Transverse colon (tissue), 4 donors: ENCODE data around the gene NMB. TPM values are rescaled to one million over a fixed set of nuclear protein-coding genes. Genes with fewer than 3 reads are reported as not detected.
A peak's percentile ranks its signal among the peaks of the same experiment; 100 is the strongest.

ENCODE experiments used
- DNase-seq: peaks from one replicate; pipeline ENCODE4 v3.0.0-alpha.2; 2019
- H3K27ac ChIP-seq, 4 donors: fragments of 200-600 bp; sonication (generic); 2 replicates each; pipeline ENCODE4 v1.5.1; 2016 to 2018; ENCODE audit warnings: inconsistent platforms in 4 of 4
- H3K27me3 ChIP-seq: fragments of 200-600 bp; sonication (generic); 2 replicates; pipeline ENCODE4 v1.5.1; 2017; ENCODE audit warnings: inconsistent platforms
- H3K36me3 ChIP-seq, 4 donors: fragments of 200-600 bp; sonication (generic); 2 replicates each; pipeline ENCODE4 v1.5.1; 2017 to 2019; ENCODE audit warnings: inconsistent platforms in 4 of 4
- H3K4me1 ChIP-seq, 4 donors: fragments of 200-600 bp; sonication (generic); 2 replicates each; pipeline ENCODE4 v1.5.1; 2017 to 2020; ENCODE audit warnings: inconsistent platforms in 4 of 4
- H3K4me3 ChIP-seq, 4 donors: fragments of 200-600 bp; sonication (generic); 1 replicate in 1 of 4; 2 replicates in 3 of 4; pipeline versions ENCODE4 v1.5.1 to v1.6.1; 2017 to 2019; ENCODE audit warnings: inconsistent platforms in 4 of 4
- H3K9me3 ChIP-seq, 2 donors: fragments of 200-600 bp; sonication (generic); 2 replicates each; pipeline ENCODE4 v1.5.1; 2017 to 2019; ENCODE audit warnings: inconsistent platforms in 2 of 2
- EP300 ChIP-seq: sonication (generic); formaldehyde crosslinking; IDR thresholded peaks from one replicate; pipeline ENCODE4 v1.6.1; 2017; ENCODE audit warnings: antibody characterized with exemption, low read depth
- POLR2A ChIP-seq: fragments of 450-650 bp; IDR thresholded peaks from one replicate; pipeline ENCODE4 v1.6.1; 2016; ENCODE audit warnings: antibody characterized with exemption, mild to moderate bottlenecking, moderate library complexity
- POLR2AphosphoS5 ChIP-seq, 3 donors: sonication (generic); formaldehyde crosslinking; IDR thresholded peaks; one replicate each; pipeline ENCODE4 v1.6.1; 2016; ENCODE audit warnings: antibody characterized with exemption in 3 of 3
- WGBS, 2 donors: methylation state at CpG; one replicate each; pipeline ENCODE4 v1.1.5; 2018; ENCODE audit warnings: low coverage in 1 of 2; 5-methylcytosine and 5-hydroxymethylcytosine counted together
- in situ Hi-C, 4 donors: fragments of 200-750 bp; cut with MboI; loops; one replicate each; pipeline versions ENCODE4 v1.15.0 to v1.15.1; 2017; ENCODE audit warnings: low sequenced_read_pairs in 3 of 4, low pct_ligation_motif_present in 1 of 4, low pct_unique_long_range_greater_than_20kb in 1 of 4
- intact Hi-C: fragments of 100-400 bp; cut with DNase I; formaldehyde crosslinking; loops from one replicate; pipeline ENCODE4 v1.15.1; 2023; ENCODE audit warnings: low total_unique reads
- total RNA-seq, 4 donors: library from RNA; depleted of rRNA; stranded (reverse); fragments of >200 nt; gene quantifications; one replicate each; pipeline ENCODE4 v1.1.0, GENCODE V29; 2016
- TF ChIP-seq, protein P1 (sequence below), 5 experiments: fragments of 200-600 bp in 3 of 5; fragments of 450-650 bp in 2 of 5; sonication (generic) in 3 of 5; IDR thresholded peaks; 1 replicate in 2 of 5; 2 replicates in 3 of 5; pipeline ENCODE4 v1.5.1; 2016 to 2017; ENCODE audit warnings: antibody characterized with exemption in 5 of 5, inconsistent platforms in 3 of 5, mild to moderate bottlenecking in 2 of 5, moderate library complexity in 1 of 5

Gene NMB, protein sequence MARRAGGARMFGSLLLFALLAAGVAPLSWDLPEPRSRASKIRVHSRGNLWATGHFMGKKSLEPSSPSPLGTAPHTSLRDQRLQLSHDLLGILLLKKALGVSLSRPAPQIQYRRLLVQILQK
- 1 to 10 TPM in 2 of 4 donors, not detected in 2; 2.3 to 2.4 TPM for total RNA-seq

DNA sequence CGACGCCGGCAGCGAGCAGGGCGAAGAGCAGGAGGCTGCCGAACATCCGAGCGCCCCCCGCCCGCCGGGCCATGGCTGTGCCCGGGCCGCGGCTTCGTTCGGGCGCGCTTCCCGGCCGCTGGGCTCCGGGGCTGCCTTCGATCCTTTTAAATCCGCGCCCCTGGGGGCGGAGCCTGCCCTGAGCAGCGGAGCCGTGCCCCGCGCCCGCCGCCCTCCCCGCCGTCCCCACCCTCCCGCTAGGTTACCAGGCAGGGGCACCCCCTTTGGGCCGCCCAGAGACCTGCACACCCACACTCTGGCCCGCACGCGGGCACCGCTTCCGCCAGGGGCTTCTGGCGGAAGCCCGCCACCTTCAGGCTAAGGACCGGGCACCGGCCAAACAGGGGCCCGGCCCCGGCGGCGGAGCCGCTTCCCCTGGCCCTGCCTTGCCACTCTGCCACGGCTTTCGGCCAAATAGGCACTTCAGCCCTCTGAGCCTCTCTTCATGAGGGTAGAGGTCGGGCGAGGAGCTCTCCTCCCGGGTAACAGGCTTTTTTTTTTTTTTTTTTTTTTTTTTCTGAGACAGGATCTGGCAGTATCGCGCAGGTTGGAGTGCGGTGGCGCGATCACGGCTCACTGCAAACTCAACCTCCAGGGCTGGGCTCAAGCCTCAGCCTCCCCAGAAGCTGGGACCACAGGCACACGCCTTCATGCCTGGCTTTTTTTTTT lies at the start of gene NMB:
Gene NMB (minus strand): TSS at position 120 of the 708 bp plus-strand sequence. CDS start 47 bp downstream, at position 73.
- peak; percentile 89 for DNase-seq
- peak within 1 kb of the TSS; percentile 39 to 72 (median 58) for H3K4me3 ChIP-seq
- no peaks in the 10 kb centered on the region for H3K27me3 ChIP-seq
- H3K4me1 ChIP-seq = peaks cover 9 to 25% (median 17%) of the 10 kb centered on the region in 4 donors
- no peak for TF ChIP-seq EP300
- TF ChIP-seq POLR2A = peak; percentile 9
- peak in 1 of 3 donors; percentile 9 for TF ChIP-seq POLR2AphosphoS5 (IDR thresholded peaks at IDR 0.05)
- TF ChIP-seq, protein P1, sequence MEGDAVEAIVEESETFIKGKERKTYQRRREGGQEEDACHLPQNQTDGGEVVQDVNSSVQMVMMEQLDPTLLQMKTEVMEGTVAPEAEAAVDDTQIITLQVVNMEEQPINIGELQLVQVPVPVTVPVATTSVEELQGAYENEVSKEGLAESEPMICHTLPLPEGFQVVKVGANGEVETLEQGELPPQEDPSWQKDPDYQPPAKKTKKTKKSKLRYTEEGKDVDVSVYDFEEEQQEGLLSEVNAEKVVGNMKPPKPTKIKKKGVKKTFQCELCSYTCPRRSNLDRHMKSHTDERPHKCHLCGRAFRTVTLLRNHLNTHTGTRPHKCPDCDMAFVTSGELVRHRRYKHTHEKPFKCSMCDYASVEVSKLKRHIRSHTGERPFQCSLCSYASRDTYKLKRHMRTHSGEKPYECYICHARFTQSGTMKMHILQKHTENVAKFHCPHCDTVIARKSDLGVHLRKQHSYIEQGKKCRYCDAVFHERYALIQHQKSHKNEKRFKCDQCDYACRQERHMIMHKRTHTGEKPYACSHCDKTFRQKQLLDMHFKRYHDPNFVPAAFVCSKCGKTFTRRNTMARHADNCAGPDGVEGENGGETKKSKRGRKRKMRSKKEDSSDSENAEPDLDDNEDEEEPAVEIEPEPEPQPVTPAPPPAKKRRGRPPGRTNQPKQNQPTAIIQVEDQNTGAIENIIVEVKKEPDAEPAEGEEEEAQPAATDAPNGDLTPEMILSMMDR (IDR thresholded peaks at IDR 0.05) = peak; percentile 61 to 76 (median 72)
- peak within 1 kb of the TSS; percentile 83 to 91 (median 86) for H3K27ac ChIP-seq
- intact Hi-C loops (no loop called here), in situ Hi-C loops (loop anchor here in 1 of 4 donors (25.0 kb wide), 1 partner anchor 104 kb away; no protein-coding TSS in a partner anchor)
- no peaks in the 10 kb centered on the region for H3K36me3 ChIP-seq
- H3K9me3 ChIP-seq = no peaks in the 10 kb centered on the region
- WGBS, 2 donors = 0% methylated on average over 30 of the region's 61 CpGs; no CpG with 5 or more reads in 1 of the 2 donors

DNA sequence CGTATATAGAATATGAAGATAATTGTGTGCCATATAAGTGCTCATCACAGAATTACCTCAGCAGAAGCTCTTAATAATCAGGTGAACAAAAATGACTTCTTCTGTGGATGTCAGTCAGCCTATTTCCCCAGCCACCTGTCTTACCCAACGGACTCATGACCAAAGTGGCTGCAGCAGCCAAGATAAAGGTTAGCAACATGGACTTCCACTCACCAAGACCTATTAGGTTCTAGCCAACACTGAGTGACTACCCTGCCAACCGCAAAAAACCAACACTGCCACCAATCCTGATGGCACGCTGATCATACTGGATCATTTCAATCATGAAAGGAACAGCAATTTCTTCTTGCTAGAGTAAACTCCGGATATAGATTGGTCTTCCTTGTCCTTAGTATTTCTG lies 45.8 kb upstream of the NMB start:
- DNase-seq = no peak
- in situ Hi-C loops = no loop called here
- Histone ChIP-seq H3K4me1 (peaks cover 5 to 24% (median 11%) of the 10 kb centered on the region in 4 donors), H3K9me3 (no peaks in the 10 kb centered on the region), H3K27ac (peak overlapping the region in 1 of 4 donors; percentile 50), H3K36me3 (no peaks in the 10 kb centered on the region), H3K27me3 (no peaks in the 10 kb centered on the region), H3K4me3 (no peak overlapping the region)
- intact Hi-C loops = no loop called here
- WGBS, 2 donors = 89 to 91% methylated on average over 2 to 5 of the region's 5 CpGs
- TF ChIP-seq, protein P1 (IDR thresholded peaks at IDR 0.05) = no peak
- TF ChIP-seq POLR2A (no peak), POLR2AphosphoS5 (IDR thresholded peaks at IDR 0.05) (no peak), EP300 (no peak)

DNA sequence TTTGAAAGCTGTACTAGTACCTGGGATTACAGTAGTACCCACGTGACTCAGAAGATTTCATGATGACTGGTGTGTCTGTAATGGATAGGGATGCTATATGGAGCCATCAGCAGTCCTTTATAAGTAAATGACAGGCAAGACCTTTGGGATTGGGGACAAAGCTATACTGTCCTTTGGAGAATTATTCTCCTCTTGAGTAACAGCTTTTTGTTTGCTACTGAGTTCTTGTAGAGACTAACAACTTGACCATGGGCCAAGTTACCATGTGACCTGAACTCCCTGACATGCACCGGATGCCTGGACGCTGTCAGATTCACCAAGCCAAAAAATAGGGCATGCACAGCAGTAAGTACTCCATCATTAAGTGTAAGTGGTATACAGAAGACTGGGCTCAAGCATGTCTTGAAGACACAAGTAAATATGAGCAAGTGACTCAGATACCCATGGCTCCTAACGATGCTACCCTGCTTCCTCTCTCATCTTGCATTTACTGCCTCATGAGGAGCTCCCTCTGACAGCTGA lies 45.0 kb upstream of the NMB start:
- DNase-seq = peak; percentile 20
- H3K4me1 ChIP-seq = peaks cover 5 to 26% (median 11%) of the 10 kb centered on the region in 4 donors
- TF ChIP-seq, protein P1 (IDR thresholded peaks at IDR 0.05) = no peak
- peak in 1 of 3 donors; percentile 56 for TF ChIP-seq POLR2AphosphoS5 (IDR thresholded peaks at IDR 0.05)
- intact Hi-C loops = no loop called here
- WGBS, 2 donors = 0 to 56% methylated on average over 1 to 4 of the region's 4 CpGs
- no peaks in the 10 kb centered on the region for H3K9me3 ChIP-seq
- H3K36me3 ChIP-seq = no peaks in the 10 kb centered on the region
- H3K4me3 ChIP-seq = no peak overlapping the region
- in situ Hi-C loops = no loop called here
- H3K27me3 ChIP-seq = no peaks in the 10 kb centered on the region
- peak overlapping the region in 2 of 4 donors; percentile 22 to 50 for H3K27ac ChIP-seq

DNA sequence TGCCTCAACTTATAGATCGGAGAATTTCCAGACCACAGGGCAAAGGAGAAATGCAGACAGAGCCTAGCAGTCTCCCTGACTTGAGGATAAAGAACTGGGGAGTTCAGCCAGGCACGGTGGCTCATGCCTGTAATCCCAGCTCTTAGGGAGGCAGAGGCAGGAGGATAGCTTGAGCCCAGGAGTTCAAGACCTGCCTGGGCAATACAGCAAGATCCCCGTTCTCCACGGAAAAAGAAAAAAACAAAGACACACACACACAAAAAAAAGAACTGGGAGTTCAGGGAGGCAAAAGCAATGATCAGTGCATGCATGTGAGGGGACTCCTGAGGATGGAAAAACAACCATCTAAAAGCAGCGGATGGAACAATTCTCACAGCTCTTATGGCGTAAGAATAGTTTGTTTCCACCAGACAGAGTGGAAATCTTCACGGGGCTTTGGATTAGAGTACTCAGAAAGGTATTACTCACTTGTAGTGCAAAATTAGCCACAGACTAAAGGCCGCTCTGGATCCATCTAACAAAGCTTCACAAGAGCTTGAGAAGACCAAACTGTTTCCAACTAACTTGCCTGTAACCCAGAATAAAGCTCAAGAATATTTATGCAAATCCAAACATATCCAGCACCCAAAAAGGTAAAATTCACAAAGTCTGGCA lies 41.7 kb upstream of the NMB start:
- Histone ChIP-seq H3K36me3 (no peaks in the 10 kb centered on the region), H3K4me3 (no peak overlapping the region), H3K27me3 (no peaks in the 10 kb centered on the region), H3K4me1 (peaks cover 5 to 30% (median 11%) of the 10 kb centered on the region in 4 donors), H3K27ac (no peak overlapping the region), H3K9me3 (no peaks in the 10 kb centered on the region)
- in situ Hi-C loops (no loop called here), intact Hi-C loops (no loop called here)
- DNase-seq = no peak
- WGBS, 2 donors = 78 to 85% methylated on average over 4 to 8 of the region's 8 CpGs
- TF ChIP-seq POLR2AphosphoS5 (IDR thresholded peaks at IDR 0.05) = no peak
- no peak for TF ChIP-seq EP300
- no peak for TF ChIP-seq POLR2A
- TF ChIP-seq, protein P1 (IDR thresholded peaks at IDR 0.05) = no peak
